GM19395 (cell line): ENCODE results near the gene RASSF10.

ENCODE experiments used
- ATAC-seq: cut with Tn5 transposase; IDR thresholded peaks from one replicate; pipeline ENCODE4 v1.9.1; 2021; ENCODE audit warnings: mild to moderate bottlenecking, moderate library complexity; ENCODE audit not compliant: unreplicated experiment

RASSF10 gene

GRCh38 chr11:13008625-13009475 is at the start of gene RASSF10:
Gene RASSF10, plus strand, starts transcription at chr11:13009316. Its CDS starts 261 bp downstream, at chr11:13009577.
- no peak for ATAC-seq

GRCh38 chr11:12961615-12962014 is 47.5 kb upstream of the RASSF10 start:
- ATAC-seq = no peak

- no peak for ATAC-seq
Observed at GRCh38 chr11:12962306-12962705, 46.8 kb upstream of the RASSF10 start.

GRCh38 chr11:12963051-12963450 is 46.1 kb upstream of the RASSF10 start:
- no peak for ATAC-seq

GRCh38 chr11:12963792-12964536 is 45.2 kb upstream of the RASSF10 start:
- ATAC-seq = peak; percentile 89

- no peak for ATAC-seq
Observed at GRCh38 chr11:12964650-12965049, 44.5 kb upstream of the RASSF10 start.

- no peak for ATAC-seq
Observed at GRCh38 chr11:12966002-12966401, 43.1 kb upstream of the RASSF10 start.

- ATAC-seq = no peak
Observed at GRCh38 chr11:12968101-12968500, 41.0 kb upstream of the RASSF10 start.

GRCh38 chr11:12968826-12969225 is 40.3 kb upstream of the RASSF10 start:
- no peak for ATAC-seq

GRCh38 chr11:12971955-12972354 is 37.2 kb upstream of the RASSF10 start:
- no peak for ATAC-seq

- ATAC-seq = no peak
Observed at GRCh38 chr11:12973528-12974181, 35.5 kb upstream of the RASSF10 start.

GRCh38 chr11:12975195-12975594 is 33.9 kb upstream of the RASSF10 start:
- ATAC-seq = no peak

GRCh38 chr11:12979928-12980689 is 29.0 kb upstream of the RASSF10 start:
- no peak for ATAC-seq

GRCh38 chr11:12981676-12982522 is 27.2 kb upstream of the RASSF10 start:
- no peak for ATAC-seq

- no peak for ATAC-seq
Observed at GRCh38 chr11:12983336-12983735, 25.8 kb upstream of the RASSF10 start.

GRCh38 chr11:12986194-12986898 is 22.8 kb upstream of the RASSF10 start:
- ATAC-seq = no peak

GRCh38 chr11:12989428-12990161 is 19.5 kb upstream of the RASSF10 start:
- ATAC-seq = no peak

GRCh38 chr11:12990162-12990480 is 19.0 kb upstream of the RASSF10 start:
- no peak for ATAC-seq

GRCh38 chr11:12991426-12991825 is 17.7 kb upstream of the RASSF10 start:
- no peak for ATAC-seq
